Measurements from ENCODE around the gene OR1N2.
A peak's percentile ranks its signal among the peaks of the same experiment; 100 is the strongest.
"Not testable (repeated sequence)": the region's sequence is repeated elsewhere in the genome, so short reads cannot be mapped to it uniquely, and the experiment has no call there.

Gene OR1N2, protein sequence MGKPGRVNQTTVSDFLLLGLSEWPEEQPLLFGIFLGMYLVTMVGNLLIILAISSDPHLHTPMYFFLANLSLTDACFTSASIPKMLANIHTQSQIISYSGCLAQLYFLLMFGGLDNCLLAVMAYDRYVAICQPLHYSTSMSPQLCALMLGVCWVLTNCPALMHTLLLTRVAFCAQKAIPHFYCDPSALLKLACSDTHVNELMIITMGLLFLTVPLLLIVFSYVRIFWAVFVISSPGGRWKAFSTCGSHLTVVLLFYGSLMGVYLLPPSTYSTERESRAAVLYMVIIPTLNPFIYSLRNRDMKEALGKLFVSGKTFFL

DNA sequence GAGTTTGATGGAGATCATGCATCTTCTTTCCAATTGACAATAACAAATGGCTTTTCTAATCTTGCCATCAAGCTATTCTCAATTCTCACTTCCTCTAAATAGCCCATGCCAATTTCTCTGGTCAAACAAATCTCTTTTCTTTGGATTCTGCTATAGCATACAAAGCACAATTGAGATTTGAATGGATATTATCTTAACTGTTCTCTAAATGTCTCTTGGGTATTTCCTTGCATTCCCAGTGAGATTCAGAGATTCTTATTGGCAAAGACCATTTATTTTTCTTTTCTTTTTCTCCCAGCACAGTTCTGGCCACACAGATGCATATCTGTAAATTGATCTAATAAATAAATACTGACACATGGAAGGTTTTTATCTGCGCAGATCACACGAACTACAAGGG lies at the start of gene OR1N2:
Gene OR1N2, plus strand, starts transcription at position 301 of the 400 bp plus-strand sequence. CDS start 100 bp downstream, outside the sequence.
- no peak for DNase-seq

DNA sequence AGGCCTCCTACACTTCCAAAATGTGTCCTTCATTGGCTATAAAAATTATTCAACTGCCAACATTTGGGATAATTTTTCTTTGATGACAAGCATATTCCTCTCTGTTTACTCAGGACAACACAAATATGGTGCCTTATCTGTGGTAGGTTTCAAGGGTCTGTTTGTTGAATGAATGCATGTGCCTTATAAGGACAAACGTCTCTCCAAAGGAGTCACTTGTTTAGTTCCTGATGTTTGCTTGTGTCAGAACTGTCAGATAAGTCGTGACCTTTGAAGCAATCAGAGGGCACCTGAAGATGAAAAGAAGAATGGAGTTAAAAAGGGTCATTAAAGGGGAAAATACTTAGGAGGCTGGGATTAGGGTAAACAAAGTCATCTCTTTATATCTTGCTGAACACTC lies 45.9 kb upstream of the OR1N2 start:
- no peak for DNase-seq

- DNase-seq = no peak
Measured at GRCh38 chr9:122510502-122510901, 42.4 kb upstream of the OR1N2 start, which contains the start of gene OR1J2. Gene OR1J2, plus strand, starts transcription at chr9:122510802. Its CDS starts 0 bp downstream, at chr9:122510802.

DNA sequence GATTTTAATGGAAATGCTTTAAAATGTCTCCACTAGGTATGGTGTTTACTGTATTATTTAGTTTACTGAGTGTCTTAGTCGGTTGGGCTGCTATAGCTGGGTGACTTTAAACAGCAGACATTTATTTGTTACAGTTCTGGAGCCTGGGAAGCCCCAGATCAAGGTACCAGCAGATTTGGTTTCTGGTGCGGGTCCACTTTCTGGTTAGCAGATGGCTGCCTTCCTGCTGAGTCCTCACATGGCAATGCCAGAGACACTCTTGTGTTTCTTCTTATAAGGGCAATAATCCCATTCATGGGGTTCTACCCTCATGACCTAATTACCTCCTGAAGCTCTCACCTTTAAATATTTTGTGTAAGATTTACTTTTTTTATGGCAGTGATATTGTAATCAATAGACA lies 34.7 kb upstream of the OR1N2 start:
- no peak for DNase-seq

GRCh38 chr9:122518841-122519240 lies 34.1 kb upstream of the OR1N2 start, which contains the start of gene OR1J4:
Gene OR1J4, plus strand, starts transcription at chr9:122519141. Its CDS starts 0 bp downstream, at chr9:122519141.
- DNase-seq = no peak

DNA sequence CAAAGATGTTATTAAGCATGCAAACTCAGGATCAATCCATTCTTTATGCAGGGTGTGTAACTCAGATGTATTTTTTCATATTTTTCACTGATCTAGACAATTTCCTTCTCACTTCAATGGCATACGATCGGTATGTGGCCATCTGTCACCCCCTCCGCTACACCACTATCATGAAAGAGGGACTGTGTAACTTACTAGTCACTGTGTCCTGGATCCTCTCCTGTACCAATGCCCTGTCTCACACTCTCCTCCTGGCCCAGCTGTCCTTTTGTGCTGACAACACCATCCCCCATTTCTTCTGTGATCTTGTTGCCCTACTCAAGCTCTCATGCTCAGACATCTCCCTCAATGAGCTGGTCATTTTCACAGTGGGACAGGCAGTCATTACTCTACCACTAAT lies 33.5 kb upstream of the OR1N2 start:
- DNase-seq = no peak

GRCh38 chr9:122526602-122527001 lies 26.3 kb upstream of the OR1N2 start:
- DNase-seq = no peak

- peak; percentile 38 for DNase-seq
Measured at GRCh38 chr9:122527193-122527592, 25.7 kb upstream of the OR1N2 start, which contains the start of gene OR1N1. Gene OR1N1, minus strand, starts transcription at chr9:122527293. Its CDS starts 0 bp downstream, at chr9:122527293.

- DNase-seq = not testable (repeated sequence)
Measured at GRCh38 chr9:122531157-122531556, 21.8 kb upstream of the OR1N2 start.

GRCh38 chr9:122536134-122536533 lies 16.8 kb upstream of the OR1N2 start:
- DNase-seq = no peak

- DNase-seq = not testable (repeated sequence)
Measured at GRCh38 chr9:122537066-122537465, 15.8 kb upstream of the OR1N2 start.

DNA sequence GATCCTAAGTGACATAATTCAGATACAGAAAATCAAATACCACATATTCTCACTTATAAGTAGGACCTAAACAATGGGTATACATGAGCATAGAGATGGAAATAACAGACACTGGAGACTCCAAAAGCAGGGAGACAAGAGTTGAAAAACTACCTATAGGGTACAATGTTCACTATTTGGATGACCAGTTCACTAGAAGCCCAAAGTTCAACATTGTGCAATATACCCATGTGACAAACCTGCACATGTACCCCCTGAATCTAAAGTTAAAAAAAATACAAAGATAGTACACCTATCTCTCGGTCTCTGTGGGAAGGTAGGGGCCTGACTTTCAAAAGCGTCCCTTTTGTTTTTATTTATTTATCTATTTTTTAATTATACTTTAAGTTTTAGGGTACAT lies 14.2 kb upstream of the OR1N2 start:
- no peak for DNase-seq

GRCh38 chr9:122546196-122546595 lies 6.7 kb upstream of the OR1N2 start:
- DNase-seq = peak; percentile 13

GRCh38 chr9:122551371-122551770 lies 1.5 kb upstream of the OR1N2 start:
- DNase-seq = no peak

DNA sequence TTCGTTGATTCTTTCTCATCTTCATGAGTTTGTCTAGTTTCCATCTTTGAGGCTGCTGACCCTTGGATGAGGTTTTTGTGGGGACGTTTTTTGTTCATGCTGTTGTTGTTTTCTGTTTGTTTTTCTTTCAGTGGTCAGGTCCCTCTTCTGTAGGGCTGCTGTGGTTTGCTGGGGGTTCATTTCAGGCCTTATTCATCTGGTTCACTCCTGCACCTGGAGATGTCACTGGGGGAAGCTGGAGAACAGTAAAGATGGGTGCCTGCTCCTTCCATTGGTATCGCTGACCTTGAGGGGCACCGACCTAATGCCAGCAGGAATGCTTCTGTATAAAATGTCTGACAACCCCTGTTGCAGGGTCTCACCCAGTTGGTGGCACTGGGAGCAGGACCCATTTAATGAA lies 8.5 kb downstream of the OR1N2 start:
- no peak for DNase-seq

DNA sequence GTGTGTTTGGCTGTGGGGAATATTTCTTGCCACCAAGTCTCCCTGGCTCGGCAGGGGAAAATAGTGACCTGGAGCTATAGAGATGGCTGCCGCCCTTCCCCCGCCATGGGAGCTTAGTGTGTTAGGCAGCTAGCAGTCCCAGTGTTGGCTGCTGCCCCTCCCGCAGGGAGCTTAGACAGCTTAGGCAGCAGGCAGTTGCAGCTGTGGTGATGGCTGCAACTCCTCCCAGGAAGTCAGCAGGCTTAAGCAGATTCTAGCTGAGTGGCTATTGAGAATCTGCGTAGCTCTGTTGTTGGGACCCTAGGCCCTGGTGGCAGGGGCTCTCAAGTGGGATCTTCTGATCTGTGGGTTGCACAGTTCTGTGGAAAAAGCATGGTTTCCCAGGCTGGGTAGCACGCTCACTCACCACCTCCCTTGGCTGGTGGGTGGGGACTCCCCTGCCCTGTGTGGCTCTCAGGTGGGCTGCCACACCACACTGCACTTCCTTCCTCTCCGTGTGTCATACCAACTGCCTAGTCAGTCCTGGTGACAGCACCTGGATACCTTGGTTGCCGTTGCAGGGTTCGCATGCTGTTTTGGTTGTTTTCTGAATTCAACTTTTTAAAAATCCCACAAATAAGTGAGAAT lies 9.3 kb downstream of the OR1N2 start:
- DNase-seq = peak; percentile 93

DNA sequence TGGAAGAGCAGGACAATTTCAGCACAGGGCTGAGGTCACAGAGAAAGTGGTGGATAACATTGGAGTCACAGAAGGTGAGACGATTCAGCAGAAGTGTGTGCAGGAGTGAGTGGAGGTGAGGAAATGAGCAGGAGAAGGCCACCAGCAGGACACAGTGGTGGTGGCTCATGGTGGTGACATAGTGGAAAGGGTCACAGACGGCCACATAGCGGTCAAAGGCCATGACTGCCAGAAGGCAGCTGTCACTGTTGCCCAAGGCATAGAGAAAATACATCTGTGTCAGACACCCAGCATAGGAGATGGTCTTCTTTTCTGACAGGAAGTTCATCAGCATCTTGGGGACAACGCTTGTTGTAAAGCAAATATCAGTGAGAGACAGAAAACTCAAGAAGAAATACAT lies 15.0 kb downstream of the OR1N2 start:
- DNase-seq = no peak

DNA sequence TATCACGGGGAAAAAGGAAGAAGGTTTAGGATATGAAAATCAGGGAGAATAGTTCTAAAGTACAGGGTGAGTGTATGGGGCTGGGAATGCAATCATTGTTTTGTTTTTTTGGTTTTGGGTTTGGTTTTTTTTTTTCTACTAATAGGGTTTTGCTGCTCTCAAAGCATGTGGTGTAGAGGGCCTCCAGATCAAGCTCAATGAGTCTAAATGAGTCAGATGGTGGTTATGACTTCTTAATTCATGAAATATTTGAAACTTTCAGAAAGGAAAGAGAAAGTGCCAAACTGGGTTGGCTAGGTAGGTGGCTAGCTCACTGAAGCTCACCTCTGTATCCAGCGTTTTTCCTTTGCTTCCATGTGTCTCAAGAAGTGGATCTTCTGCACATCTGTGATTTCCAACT lies 19.5 kb downstream of the OR1N2 start:
- no peak for DNase-seq

DNA sequence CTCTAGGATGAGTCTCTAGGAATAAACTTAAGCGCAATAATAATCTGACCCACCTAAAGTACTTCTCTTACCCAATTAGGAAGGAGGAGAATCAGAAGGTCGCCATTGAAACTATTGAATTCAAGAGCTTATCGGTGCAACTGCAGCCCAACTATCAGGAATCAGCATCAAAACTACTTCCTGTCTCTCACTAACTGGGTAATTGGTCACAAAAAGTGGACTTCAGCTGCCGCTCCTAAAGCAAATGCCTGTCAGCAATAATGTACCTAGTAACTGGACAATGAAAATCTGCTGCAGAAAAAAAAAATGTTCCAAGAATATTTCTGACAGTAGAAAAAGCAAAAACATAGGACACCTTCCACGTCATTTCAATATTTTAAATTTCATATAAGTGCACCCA lies 27.0 kb downstream of the OR1N2 start:
- DNase-seq = no peak

DNA sequence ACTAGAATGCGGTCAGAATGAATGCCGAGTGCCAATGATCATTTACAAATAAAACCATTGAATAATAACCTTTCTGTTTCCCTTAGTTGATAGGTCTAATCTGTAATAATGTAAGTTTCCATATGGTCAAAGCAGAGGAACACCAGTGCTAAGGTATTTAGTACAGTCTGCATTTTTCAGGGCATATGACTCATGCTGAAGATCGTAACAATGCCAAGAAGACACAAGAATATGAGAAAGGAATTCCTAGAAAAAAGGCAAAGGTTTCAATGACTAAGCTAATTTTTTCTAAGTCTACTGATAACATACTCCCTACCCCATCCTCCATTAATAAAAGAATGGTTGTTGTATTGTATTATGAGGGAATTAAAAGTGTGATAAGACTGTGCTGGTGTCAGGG lies 27.4 kb downstream of the OR1N2 start:
- DNase-seq = no peak

DNA sequence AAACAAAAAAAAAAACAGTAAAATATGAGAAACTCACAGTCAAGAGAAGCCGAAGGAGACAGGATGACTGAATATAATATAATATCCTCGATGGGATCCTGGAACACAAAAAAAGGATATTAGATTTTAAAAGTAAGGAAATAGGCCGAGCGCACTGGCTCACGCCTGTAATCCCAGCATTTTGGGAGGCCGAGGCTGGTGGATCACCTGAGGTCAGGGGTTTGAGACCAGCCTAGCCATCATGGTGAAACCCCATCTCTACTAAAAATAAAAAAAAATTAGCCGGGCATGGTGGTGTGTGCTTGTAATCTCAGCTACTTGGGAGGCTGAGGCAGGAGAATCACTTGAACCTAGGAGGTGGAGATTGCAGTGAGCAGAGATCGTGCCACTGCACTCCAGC lies 30.4 kb downstream of the OR1N2 start, which contains the start of gene OR1L8:
Gene OR1L8, minus strand, starts transcription at position 101 of the 400 bp plus-strand sequence. CDS start 14,907 bp downstream, outside the sequence.
- not testable (repeated sequence) for DNase-seq
